Fibroblast of skin of scalp (primary cell): ENCODE data around the gene STX1A.
"Not testable (repeated sequence)": the region's sequence is repeated elsewhere in the genome, so short reads cannot be mapped to it uniquely, and the experiment has no call there.

Source experiments
- DNase-seq: peaks from one replicate; pipeline ENCODE4 v3.0.0-alpha.2; 2013

STX1A gene

GRCh38 chr7:73735528-73735905 lies 16.0 kb upstream of the STX1A start:
- DNase-seq = no peak

- DNase-seq = peak; percentile 88
Observed at GRCh38 chr7:73734619-73735527, 15.4 kb upstream of the STX1A start.

- DNase-seq = no peak
Observed at GRCh38 chr7:73732397-73732796, 12.9 kb upstream of the STX1A start.

- no peak for DNase-seq
Observed at GRCh38 chr7:73730485-73730884, 11.0 kb upstream of the STX1A start.

- no peak for DNase-seq
Observed at GRCh38 chr7:73728551-73728950, 9.1 kb upstream of the STX1A start.

GRCh38 chr7:73727952-73728351 lies 8.5 kb upstream of the STX1A start:
- DNase-seq = no peak

- DNase-seq = no peak
Observed at GRCh38 chr7:73726083-73726466, 6.6 kb upstream of the STX1A start.

- DNase-seq = no peak
Observed at GRCh38 chr7:73723813-73724212, 4.3 kb upstream of the STX1A start.

- DNase-seq = no peak
Observed at GRCh38 chr7:73722785-73723184, 3.3 kb upstream of the STX1A start.

GRCh38 chr7:73722182-73722581 lies 2.7 kb upstream of the STX1A start:
- DNase-seq = not testable (repeated sequence)

- DNase-seq = no peak
Observed at GRCh38 chr7:73721377-73721817, 1.9 kb upstream of the STX1A start.

GRCh38 chr7:73720443-73720842 lies 974 bp upstream of the STX1A start:
- not testable (repeated sequence) for DNase-seq

GRCh38 chr7:73719806-73720169 lies 319 bp upstream of the STX1A start:
- no peak for DNase-seq

- no peak for DNase-seq
Observed at GRCh38 chr7:73718438-73718881, 1.0 kb downstream of the STX1A start.

GRCh38 chr7:73717991-73718405 lies 1.5 kb downstream of the STX1A start:
- peak; percentile 87 for DNase-seq

- DNase-seq = peak; percentile 50
Observed at GRCh38 chr7:73717025-73717807, 2.3 kb downstream of the STX1A start.

GRCh38 chr7:73716318-73716890 lies 3.1 kb downstream of the STX1A start:
- no peak for DNase-seq

- peak; percentile 95 for DNase-seq
Observed at GRCh38 chr7:73715648-73716317, 3.7 kb downstream of the STX1A start.

- not testable (repeated sequence) for DNase-seq
Observed at GRCh38 chr7:73713319-73713718, 6.2 kb downstream of the STX1A start.

- DNase-seq = no peak
Observed at GRCh38 chr7:73712773-73713172, 6.7 kb downstream of the STX1A start.

GRCh38 chr7:73708961-73709549 lies 10.4 kb downstream of the STX1A start:
- DNase-seq = no peak

GRCh38 chr7:73707045-73707631 lies 12.3 kb downstream of the STX1A start:
- peak; percentile 69 for DNase-seq
